Activated CD8-positive, alpha-beta memory T cell treated with anti-CD3 and anti-CD28 coated beads for 1 hour (primary cell): ENCODE measurements around the gene RARA.
"Not testable (repeated sequence)": the region's sequence is repeated elsewhere in the genome, so short reads cannot be mapped to it uniquely, and the experiment has no call there.

ENCODE experiments used
- DNase-seq, 2 donors: peaks; one replicate each; pipeline ENCODE4 v3.0.0-alpha.2; 2020; ENCODE audit warnings: low read depth in 1 of 2; ENCODE audit errors: extremely low read depth in 1 of 2

The RARA gene

DNA sequence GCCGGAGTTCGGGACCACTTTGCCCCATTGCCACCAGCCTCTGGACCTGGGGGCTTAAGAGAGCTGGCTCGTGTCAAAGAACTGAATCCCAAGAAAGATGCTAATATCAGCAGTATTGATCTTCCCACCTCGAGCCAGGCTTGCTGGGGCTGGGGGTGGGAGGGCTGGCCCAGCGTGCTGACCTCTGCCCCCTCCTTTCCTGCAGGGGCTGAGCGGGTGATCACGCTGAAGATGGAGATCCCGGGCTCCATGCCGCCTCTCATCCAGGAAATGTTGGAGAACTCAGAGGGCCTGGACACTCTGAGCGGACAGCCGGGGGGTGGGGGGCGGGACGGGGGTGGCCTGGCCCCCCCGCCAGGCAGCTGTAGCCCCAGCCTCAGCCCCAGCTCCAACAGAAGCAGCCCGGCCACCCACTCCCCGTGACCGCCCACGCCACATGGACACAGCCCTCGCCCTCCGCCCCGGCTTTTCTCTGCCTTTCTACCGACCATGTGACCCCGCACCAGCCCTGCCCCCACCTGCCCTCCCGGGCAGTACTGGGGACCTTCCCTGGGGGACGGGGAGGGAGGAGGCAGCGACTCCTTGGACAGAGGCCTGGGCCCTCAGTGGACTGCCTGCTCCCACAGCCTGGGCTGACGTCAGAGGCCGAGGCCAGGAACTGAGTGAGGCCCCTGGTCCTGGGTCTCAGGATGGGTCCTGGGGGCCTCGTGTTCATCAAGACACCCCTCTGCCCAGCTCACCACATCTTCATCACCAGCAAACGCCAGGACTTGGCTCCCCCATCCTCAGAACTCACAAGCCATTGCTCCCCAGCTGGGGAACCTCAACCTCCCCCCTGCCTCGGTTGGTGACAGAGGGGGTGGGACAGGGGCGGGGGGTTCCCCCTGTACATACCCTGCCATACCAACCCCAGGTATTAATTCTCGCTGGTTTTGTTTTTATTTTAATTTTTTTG, 47.1 kb downstream of the RARA start:
- no peak for DNase-seq

DNA sequence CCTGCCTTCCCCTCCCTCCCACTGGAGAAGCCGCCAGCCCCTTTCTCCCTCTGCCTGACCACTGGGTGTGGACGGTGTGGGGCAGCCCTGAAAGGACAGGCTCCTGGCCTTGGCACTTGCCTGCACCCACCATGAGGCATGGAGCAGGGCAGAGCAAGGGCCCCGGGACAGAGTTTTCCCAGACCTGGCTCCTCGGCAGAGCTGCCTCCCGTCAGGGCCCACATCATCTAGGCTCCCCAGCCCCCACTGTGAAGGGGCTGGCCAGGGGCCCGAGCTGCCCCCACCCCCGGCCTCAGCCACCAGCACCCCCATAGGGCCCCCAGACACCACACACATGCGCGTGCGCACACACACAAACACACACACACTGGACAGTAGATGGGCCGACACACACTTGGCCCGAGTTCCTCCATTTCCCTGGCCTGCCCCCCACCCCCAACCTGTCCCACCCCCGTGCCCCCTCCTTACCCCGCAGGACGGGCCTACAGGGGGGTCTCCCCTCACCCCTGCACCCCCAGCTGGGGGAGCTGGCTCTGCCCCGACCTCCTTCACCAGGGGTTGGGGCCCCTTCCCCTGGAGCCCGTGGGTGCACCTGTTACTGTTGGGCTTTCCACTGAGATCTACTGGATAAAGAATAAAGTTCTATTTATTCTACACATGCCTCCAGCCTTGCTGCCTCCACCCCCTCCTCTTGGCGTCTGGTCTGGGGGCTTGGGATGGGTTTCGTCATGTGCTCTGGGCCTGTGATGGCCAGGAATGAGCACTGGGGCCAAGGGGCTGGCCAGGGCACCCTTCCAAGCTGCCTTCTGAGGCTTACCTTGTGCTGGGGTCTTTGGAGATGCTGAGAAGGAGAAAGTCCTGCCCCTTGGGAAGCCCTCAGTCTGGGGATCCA, 48.3 kb downstream of the RARA start:
- no peak for DNase-seq

DNA sequence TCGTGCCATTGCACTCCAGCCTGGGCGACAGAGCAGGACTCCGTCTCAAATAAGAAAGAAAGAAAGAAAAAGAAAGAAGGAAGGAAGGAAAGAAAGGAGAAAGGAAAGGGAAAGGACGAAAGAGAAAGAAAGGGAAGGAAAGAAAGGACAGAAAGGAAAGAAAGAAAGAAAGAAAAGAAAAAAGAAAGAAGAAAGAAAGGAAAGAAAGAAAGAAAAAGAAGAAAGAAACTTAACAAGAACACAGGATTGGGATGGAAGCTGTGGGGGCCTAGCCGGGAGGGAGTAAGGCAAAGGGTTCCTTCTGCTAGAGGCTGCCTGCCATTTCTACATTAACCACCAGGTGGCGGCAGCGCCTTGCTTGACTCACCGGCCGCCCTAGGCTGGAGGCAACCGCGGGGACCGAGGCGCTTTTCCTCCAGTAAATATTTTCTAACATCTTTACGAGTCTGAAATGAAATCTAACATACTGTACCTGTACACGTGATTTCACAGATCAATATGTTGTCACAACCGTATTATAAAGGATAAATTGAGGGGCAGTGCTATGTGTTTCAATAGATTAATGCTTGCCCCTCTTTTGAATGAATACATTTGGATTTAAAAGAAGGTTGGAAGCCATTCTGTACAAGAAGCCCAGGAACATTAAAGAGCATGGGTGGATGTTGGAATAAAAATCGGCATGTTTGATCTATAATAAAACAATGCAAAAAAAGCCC, 49.5 kb downstream of the RARA start:
- peak; percentile 75 to 86 for DNase-seq

DNA sequence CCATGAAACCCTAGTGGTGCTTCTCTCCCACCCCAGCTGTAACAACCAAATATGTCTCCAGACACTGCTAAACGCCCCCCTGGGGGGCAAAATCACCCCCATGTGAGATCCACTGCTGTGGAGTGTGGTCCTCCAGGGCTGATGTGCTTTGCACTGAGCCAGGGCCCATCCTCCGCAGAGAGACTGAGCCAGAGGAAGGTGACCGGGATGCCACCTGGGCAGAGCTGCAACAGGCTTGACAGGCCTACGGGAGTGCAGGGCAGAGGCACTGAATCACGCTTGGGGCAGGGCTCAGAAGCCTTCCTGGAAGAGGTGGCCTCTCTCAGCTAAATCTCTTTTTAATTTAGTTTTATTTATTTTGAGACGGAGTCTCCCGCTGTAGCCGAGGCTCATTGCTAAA, 51.1 kb downstream of the RARA start:
- no peak for DNase-seq

DNA sequence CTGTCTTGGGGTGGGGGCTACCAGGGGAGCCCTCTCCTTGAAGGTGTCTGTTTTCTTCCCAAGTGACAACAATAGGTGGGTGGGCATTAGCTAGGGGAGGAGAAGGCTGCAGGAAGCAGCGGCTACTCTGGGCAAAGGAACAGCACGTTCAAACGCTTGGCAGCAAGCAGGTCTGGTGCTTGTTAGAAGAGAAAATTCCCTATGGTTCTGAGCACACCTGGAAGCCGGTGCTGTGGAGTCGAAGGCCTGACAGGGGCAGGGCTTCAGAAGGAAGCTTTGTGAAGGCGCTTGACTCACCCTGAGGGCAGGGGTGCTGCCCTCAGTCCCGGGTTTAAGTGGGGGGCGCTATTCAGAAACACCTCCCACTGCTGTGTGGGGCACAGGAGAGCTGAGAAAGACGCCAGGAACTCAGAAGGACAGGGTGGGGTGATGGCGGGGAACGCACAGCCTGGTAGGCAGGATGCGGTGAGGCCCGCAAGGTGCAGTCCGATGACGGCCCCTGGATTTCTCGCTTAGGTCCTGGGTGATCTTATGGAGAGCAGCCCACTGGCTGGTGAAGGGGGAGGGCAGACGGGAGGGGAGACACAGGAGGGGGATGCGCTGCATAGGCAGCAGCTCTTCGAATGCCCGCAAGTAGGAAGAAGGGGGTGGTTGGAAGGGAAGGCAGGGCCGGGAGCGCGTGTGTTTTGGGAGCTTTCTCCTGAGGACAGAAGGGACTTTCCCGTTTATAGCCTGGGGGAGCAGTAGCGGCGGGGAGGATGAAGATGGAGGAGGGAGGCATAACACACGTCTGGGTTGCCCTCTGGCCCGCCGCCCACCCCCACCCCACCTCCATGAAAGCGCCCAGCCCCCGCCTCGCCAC, 52.3 kb downstream of the RARA start:
- DNase-seq = no peak

DNA sequence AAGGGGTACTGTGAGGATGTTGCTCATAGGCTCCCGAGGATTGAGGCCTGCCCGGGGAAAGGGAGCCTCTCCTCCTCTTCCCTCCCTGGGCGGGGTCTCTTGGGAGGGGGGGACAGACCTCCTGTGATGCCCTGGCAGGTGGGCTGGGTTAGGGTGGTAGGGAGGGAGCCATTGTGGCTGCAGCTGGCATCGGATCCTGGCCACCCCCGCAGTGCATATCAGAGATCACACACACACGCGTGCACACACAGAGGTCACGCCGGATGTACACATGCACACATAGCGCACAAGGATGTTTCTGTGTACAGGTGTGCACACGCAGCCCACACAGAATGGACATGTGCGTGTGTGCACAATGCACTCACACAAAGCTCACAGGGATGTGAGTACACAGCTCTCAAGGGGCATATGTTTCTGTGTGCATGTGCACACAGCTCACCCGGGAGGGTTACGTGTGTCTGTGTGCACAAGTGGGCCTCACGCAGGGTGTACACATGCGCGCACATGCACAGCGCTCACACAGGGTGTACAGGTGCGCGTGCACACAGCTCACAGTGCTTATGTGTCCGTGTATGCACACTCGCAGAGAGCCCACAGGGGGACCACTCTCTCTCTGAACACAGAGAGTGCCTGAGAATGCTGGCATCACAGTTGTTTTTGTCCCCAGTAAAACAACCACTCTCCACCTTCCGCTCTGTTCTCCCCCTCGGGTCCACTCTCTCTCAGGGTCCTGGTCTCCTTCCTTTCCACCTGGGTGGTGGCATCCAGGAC, 53.1 kb downstream of the RARA start:
- no peak for DNase-seq

DNA sequence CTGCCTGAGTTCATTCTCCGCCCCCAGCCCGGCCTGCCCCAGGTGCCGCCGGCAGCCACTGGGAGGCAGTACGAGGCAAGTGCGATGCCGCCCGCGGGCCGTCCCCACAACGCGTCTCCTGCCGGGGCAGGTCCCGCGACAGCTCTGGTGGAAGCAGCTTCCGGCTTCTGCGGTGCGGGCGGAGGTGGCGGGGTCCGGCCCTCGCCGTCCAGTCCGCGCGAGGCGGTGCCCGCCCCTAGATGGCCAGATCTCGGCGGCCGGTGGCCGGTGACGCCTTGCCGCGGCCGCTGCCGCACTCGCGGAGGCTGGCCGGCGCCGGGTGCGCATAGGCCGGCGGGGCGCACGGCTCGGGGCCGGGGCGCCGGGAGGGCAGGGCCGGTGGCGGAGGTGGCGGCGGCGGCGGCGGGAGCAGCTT, 53.7 kb downstream of the RARA start:
- DNase-seq = peak in 1 of 2 donors; percentile 57

DNA sequence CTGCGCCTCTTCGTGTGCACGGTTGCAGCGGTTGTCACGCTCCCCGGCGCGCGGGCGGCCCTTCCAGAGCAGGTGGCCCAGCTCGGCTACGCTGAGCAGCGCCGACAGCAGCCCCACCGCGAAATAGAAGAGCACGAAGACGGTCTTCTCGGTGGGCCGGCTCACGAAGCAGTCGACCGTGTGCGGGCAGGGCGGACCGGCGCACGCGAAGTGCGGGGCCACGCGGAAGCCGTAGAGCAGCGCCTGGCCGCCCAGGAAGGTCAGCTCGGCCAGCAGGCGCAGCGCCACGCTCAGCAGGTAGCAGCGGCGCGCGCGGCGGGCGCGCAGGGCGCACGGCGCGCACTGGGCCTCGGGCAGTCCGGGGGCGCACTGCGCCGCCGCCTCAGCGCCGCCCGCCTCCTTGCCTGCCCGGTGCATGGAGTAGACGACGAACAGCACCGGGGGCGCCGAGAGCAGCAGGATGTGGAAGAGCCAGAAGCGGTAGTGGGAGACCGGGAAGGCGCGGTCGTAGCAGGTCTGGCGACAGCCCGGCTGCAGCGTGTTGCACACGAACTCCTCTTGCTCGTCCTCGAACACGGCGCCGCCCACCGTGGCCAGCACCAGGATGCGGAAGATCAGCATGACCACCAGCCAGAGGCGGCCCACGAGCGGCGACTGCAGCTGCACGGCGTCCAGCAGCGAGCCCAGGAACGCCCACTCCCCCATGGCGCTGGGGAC, 54.3 kb downstream of the RARA start:
- no peak for DNase-seq

DNA sequence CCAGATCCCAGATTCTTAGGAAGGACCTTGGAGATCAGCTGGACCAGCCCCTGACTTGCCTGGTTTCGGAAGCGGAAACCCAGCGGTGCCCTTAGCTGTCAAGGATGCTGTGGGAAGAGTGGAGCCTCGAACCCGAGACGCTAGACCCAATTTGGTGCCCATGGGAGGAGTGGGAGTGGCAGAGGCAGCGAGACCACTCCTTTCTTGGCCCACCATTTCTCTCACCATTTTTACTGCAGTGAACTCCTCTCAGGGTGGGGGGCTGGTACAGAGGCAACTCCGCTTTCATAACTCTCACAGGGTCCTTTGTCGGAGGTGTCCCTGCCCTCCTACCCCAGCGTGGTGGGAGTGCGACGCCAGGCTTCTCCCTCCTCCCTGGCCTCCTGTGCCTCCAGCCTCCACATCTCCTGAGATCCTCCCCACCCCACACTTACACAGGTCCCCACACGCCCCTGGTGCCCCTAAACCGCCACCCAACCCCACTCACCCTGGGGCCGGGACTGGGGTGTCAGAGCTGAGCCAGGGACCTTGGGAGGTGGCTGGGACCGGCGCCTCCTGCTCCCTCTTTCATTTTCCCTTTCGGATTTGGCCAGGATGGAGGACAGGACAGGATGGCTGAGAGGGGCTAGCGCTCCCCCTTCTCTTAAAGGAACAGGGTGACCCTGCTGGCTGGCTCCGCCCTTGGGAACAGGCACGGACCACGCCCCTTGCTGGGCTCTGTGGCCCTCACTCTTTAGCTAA, 55.3 kb downstream of the RARA start, which contains the start of gene GJD3:
GJD3 (minus strand) TSS at position 617 of the 741 bp plus-strand sequence. CDS start 922 bp downstream, outside the sequence.
- DNase-seq = no peak

DNA sequence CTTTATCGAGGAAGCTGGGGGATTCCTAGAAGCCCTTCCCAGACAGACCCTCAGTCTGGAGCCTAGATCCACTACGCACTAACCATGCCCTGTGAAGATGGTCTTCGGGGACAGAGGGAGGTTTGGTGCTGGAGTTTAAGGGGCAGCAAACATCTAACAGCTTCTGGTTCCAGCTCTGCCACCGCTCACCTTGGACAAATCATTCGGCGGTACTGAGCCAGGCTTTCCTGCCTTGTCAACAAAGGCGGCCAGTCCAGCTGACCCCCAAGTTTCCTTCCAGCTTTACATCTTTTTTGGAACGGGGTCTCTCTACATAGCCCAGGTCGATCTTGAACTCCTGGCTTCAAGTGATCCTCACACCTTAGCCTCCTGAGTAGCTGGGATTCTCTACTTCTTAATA, 55.9 kb downstream of the RARA start:
- no peak for DNase-seq

DNA sequence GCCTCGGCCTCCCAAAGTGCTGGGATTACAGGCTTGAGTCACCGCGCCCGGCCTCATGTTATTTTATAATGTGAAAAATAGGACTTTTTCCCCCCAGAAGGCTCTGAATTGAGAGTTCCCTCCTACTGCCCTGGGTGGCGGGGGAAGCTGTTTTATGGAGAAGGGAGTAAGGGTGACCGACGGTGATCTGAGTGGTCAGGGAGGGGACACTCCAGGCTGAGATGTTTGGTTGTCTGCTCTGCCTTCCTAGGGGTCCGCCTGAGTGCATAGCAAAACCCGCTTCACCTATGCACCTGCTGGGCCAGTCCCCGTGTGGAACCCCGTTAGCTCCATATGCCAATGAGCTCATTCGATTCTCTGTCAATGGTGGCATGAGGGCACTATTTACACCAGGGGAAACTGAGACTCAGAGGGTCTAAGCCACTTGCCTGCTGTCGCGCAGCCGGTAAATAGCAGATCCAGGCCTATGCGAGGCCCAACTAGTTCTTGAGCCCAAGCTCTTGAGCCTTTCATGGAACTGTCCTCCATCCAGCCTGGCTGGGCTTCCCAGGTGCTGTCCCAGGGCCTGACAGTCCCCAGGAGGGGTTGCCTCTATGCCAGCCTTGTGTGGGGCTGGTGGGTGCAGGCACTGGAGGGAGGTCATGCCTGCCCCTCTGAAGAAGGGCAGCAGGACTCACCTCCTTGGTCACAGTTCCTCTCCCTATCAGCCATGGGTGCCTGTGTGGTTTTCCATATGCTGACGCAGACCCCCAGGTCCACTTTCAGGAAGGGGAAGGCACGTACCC, 57.3 kb downstream of the RARA start:
- DNase-seq = no peak

DNA sequence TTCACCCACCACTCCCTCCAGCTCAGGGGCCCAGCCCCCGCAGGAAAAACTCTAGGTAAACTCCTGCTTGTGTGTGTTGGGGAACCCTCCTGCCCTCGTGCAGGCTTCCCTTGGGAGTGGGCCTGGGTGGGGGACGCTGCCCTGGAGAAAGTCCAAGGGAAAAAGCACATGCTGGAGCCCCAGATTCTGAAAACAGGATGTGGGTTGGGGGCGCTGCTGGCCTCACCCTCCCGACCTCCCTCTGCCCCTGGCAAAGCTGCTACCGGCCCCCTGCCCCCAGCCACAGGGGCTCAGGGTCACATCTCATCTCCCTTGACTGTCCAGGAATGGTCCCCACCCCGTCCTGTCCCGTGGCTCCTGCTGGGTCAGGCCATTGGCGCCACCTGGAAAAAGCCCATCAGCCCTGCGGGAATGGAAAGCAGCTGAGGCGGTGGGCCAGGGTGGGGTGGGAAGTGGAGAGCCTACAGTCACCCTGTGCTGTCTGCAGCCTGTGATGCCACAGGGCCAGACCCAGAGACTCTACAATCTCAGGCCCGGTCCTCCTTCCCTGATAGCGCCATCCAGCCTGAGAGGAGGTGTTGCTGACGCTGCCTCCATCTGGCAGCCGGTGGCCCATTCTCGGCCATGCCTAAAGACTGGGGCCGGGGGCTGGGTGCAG, 58.0 kb downstream of the RARA start:
- DNase-seq = no peak

DNA sequence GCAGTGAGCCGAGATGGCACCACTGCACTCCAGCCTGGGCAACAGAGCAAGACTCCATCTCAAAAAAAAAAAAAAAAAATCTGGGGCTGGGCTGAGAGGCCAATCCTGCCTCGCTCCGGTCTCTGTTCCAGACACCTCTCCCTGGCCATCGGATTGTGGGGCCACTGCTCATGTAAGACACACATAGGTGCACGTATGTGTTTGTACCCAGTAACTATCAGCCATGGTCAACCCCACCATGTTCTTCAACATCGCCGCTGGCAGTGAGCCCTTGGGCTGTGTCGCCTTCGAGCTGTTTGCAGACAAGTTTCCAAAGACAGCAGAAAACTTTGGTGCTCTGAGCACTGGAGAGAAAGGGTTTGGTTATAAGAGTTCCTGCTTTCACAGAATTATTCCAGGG, 58.7 kb downstream of the RARA start:
- not testable (repeated sequence) for DNase-seq

DNA sequence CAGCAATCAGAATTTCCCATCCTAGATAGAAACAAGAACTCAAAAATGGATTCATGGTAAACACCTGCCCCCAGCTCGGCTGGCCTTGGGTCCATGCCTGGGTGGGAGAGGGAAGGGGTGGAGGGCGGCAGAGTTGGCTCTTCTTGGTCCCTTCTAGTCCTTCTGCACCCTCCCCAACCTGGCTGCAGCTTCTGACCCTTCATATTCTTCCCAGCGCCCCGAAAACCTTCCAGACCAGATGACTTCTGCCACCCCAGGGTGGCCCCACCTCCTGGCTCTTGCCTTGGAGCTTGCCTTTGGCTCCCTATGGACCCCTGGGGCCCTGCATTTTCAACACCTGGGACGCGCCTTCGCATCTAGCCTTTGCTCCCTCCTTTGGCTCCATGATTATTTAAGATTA, 60.9 kb downstream of the RARA start:
- DNase-seq = no peak

DNA sequence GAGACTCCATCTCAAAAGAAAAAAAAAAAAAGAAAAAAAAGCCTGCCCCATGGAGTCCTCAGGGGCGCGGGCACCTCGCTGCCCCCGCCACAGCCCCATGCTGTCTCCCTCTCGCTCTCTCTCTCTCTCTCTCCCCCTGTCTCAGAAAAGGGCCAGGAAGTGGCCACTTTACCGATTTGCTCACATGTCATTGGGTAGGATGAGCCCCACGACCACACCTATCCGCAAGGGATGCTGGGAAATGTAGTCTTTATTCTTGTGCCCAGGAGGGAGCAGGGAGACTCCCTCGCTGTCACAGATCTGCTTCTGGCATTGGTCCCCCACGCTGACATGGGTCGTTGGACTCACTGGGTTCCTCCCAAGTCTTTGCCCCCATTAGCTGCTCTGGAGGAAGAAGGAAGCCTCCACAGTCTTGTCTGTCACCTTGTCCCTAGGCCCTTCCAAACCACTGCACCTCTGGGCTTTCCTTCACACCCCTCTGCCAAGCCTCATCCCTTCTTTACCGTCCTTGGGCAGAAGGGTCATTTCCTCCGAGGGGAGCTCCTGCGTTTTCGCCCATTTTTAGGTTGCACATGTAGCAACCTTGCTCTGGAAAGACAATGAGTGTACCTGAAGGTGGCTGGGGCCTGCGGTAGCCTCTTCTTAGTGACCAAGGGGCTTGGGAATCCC, 62.4 kb downstream of the RARA start:
- no peak for DNase-seq

DNA sequence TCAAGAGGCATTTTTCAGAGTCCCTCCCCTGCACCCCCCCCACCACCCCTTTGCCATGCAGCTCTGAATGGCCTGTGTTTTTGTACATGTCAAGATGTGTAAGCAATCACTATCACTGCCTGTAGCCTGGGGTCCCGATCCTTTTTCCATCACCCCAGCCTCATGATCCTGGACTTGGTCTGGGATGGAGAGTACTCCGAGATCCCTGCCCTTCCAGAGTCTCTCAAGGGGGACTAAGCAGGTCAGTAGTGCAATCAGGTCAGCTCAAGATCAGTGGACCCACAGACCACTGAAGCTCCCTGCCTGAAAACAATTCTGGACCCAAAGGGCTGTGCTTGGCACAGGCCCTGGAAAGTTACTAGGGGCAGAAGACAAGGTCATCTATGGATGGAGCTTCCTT, 63.1 kb downstream of the RARA start:
- DNase-seq = no peak
